A549 (cell line): ENCODE data around the gene LINC01488.

Source experiments
- CEBPB ChIP-seq, 2 experiments: fragments of >200 bp in 1 of 2; sonication (Bioruptor Twin) in 1 of 2; formaldehyde crosslinking in 1 of 2; IDR thresholded peaks; 2 replicates each; pipeline ENCODE4 v1.6.1; 2012 to 2016
- EP300 ChIP-seq, 2 experiments: fragments of >200 bp; sonication (Bioruptor Twin); formaldehyde crosslinking; IDR thresholded peaks; 2 replicates in 1 of 2; 3 replicates in 1 of 2; pipeline ENCODE4 v1.6.1; 2016 to 2017
- FOSB ChIP-seq: fragments of 250-450 bp; sonication (Bioruptor Pico); IDR thresholded peaks from 2 replicates; pipeline ENCODE4 v1.5.0; 2020; ENCODE audit warnings: mild to moderate bottlenecking, moderate library complexity
- GATA3 ChIP-seq: IDR thresholded peaks from 2 replicates; pipeline ENCODE4 v1.6.1; 2012; ENCODE audit warnings: borderline replicate concordance
- JUNB ChIP-seq: fragments of >200 bp; sonication (Bioruptor Twin); formaldehyde crosslinking; IDR thresholded peaks from 2 replicates; pipeline ENCODE4 v1.6.1; 2016
- KDM5A ChIP-seq: fragments of 200-600 bp; sonication (generic); IDR thresholded peaks from 2 replicates; pipeline ENCODE4 v1.6.1; 2016; ENCODE audit warnings: antibody characterized with exemption, mild to moderate bottlenecking
- MAX ChIP-seq: IDR thresholded peaks from 2 replicates; pipeline ENCODE4 v1.6.1; 2012
- POLR2A ChIP-seq: IDR thresholded peaks from 2 replicates; pipeline ENCODE4 v1.6.1; 2012; ENCODE audit warnings: mild to moderate bottlenecking, low read length
- POLR2AphosphoS2 ChIP-seq: conservative IDR thresholded peaks from 2 replicates; pipeline ENCODE4 v1.6.1; 2012; ENCODE audit warnings: low read length, improper control_type of control experiment, inconsistent platforms
- RAD21 ChIP-seq, 2 experiments: fragments of >200 bp in 1 of 2; sonication (Bioruptor Twin) in 1 of 2; formaldehyde crosslinking in 1 of 2; IDR thresholded peaks in 1 of 2; conservative IDR thresholded peaks in 1 of 2; 2 replicates in 1 of 2; 3 replicates in 1 of 2; pipeline ENCODE4 v1.6.1; 2012 to 2018; ENCODE audit warnings: inconsistent platforms in 1 of 2
- TFCP2L1 ChIP-seq: fragments of 250-450 bp; sonication (Bioruptor Pico); IDR thresholded peaks from 2 replicates; pipeline ENCODE4 v1.5.0; 2021; ENCODE audit warnings: mild to moderate bottlenecking
- USF2 ChIP-seq: fragments of 450-650 bp; IDR thresholded peaks from 2 replicates; pipeline ENCODE4 v1.6.1; 2014; ENCODE audit warnings: antibody characterized with exemption
- TF ChIP-seq, protein P1 (sequence below): fragments of >200 bp; sonication (Bioruptor Twin); formaldehyde crosslinking; IDR thresholded peaks from 3 replicates; pipeline ENCODE4 v1.5.1; 2016

GRCh38 chr11:69439127-69439526 is 42.3 kb upstream of the LINC01488 start:
- TF ChIP-seq, protein P1, sequence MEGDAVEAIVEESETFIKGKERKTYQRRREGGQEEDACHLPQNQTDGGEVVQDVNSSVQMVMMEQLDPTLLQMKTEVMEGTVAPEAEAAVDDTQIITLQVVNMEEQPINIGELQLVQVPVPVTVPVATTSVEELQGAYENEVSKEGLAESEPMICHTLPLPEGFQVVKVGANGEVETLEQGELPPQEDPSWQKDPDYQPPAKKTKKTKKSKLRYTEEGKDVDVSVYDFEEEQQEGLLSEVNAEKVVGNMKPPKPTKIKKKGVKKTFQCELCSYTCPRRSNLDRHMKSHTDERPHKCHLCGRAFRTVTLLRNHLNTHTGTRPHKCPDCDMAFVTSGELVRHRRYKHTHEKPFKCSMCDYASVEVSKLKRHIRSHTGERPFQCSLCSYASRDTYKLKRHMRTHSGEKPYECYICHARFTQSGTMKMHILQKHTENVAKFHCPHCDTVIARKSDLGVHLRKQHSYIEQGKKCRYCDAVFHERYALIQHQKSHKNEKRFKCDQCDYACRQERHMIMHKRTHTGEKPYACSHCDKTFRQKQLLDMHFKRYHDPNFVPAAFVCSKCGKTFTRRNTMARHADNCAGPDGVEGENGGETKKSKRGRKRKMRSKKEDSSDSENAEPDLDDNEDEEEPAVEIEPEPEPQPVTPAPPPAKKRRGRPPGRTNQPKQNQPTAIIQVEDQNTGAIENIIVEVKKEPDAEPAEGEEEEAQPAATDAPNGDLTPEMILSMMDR: no peak
- TF ChIP-seq RAD21 (conservative IDR thresholded peaks at IDR 0.05 in 1 of 2, IDR thresholded peaks at IDR 0.05 in 1 of 2) (no peak), EP300 (IDR thresholded peaks at IDR 0.05) (no peak), CEBPB (IDR thresholded peaks at IDR 0.05) (no peak), POLR2A (no peak), FOSB (no peak), JUNB (no peak), MAX (no peak), POLR2AphosphoS2 (no peak), GATA3 (no peak), USF2 (no peak), TFCP2L1 (CRISPR knock-in tag) (no peak), KDM5A (no peak)
